Ishikawa (cell line): ENCODE results near the gene TCFL5.

ENCODE experiments used
- MAX ChIP-seq: IDR thresholded peaks from 2 replicates; pipeline ENCODE4 v1.6.1; 2012
- RAD21 ChIP-seq: IDR thresholded peaks from 2 replicates; pipeline ENCODE4 v1.6.1; 2012; ENCODE audit warnings: low read depth
- REST ChIP-seq: IDR thresholded peaks from 2 replicates; pipeline ENCODE4 v1.6.1; 2012; ENCODE audit warnings: low read depth, mild to moderate bottlenecking
- TAF1 ChIP-seq: IDR thresholded peaks from 2 replicates; pipeline ENCODE4 v1.6.1; 2012; ENCODE audit warnings: low read depth, mild to moderate bottlenecking
- TCF12 ChIP-seq: IDR thresholded peaks from 2 replicates; pipeline ENCODE4 v1.6.1; 2012; ENCODE audit warnings: low read depth
- TEAD4 ChIP-seq: IDR thresholded peaks from 2 replicates; pipeline ENCODE4 v1.6.1; 2012
- ZBTB7A ChIP-seq: IDR thresholded peaks from 2 replicates; pipeline ENCODE4 v1.6.1; 2012; ENCODE audit warnings: low read depth

- TF ChIP-seq RAD21 (no peak), TEAD4 (no peak), TCF12 (no peak), REST (no peak), MAX (no peak), ZBTB7A (no peak), TAF1 (no peak)
Measured at GRCh38 chr20:62822239-62822787, 39.3 kb downstream of the TCFL5 start.
